ENCODE measurements around the gene UGT1A6. TPM values are rescaled to one million over a fixed set of nuclear protein-coding genes. Genes with fewer than 3 reads are reported as not detected.

Gene UGT1A6
- total and polyA plus RNA-seq, 3 experiments from 2014 or later, result not detected

- Mint-ChIP-seq H3K27me3 (peaks cover 14 to 48% of the 10 kb centered on the region in 2 donors), H3K4me3 (no peak overlapping the region), H3K27ac (no peak overlapping the region), H3K4me1 (peaks cover 0 to 16% (median 0%) of the 10 kb centered on the region in 3 donors), H3K9me3 (no peaks in the 10 kb centered on the region), H3K36me3 (no peaks in the 10 kb centered on the region)
- DNase-seq, result no peak
- Histone ChIP-seq H3K4me1 (ENCODE audit: insufficient read depth, low read length) (no peaks in the 10 kb centered on the region), H3K9me3 (ENCODE audit: low read length) (no peaks in the 10 kb centered on the region), H3K27ac (ENCODE audit: low read depth, low read length) (no peak overlapping the region), H3K4me3 (ENCODE audit: low read length) (no peak overlapping the region), H3K36me3 (ENCODE audit: insufficient read depth, low read length) (no peaks in the 10 kb centered on the region), H3K27me3 (ENCODE audit: insufficient read depth, low read length, poor library complexity, severe bottlenecking) (no peaks in the 10 kb centered on the region)
- CTCF ChIA-PET, result no interaction called here
- POLR2A ChIA-PET, result no interaction called here
Measured at GRCh38 chr2:233658610-233659009, 34.1 kb upstream of the UGT1A6 start.

DNA sequence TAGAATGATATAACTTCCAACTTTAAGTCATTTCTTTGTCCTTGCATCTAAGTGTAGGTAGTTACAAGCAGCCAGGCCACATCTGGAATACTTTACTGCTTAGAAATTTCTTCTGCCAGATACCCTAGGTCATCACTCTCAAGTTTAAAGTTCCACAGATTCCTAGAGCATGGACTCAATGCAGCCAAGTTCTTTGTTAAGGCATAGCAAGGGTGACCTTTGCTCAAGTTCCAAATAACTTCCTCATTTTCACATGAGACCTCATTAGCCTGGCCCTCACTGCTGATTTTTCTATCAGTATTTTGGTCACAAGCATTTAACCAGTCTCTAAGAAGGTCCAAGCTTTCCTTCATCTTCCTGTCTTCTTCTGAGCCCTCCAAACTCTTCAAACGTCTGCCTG, 28.8 kb upstream of the UGT1A6 start:
- POLR2A ChIA-PET, result no interaction called here
- no peak overlapping the region for H3K27ac ChIP-seq (ENCODE audit: low read depth, low read length)
- H3K36me3 Mint-ChIP-seq, result no peaks in the 10 kb centered on the region
- no peak overlapping the region for H3K4me3 Mint-ChIP-seq
- H3K9me3 ChIP-seq (ENCODE audit: low read length), result no peaks in the 10 kb centered on the region
- DNase-seq, result no peak
- H3K4me1 ChIP-seq (ENCODE audit: insufficient read depth, low read length), result no peaks in the 10 kb centered on the region
- H3K27ac Mint-ChIP-seq, result no peak overlapping the region
- H3K27me3 ChIP-seq (ENCODE audit: insufficient read depth, low read length, poor library complexity, severe bottlenecking), result no peaks in the 10 kb centered on the region
- H3K36me3 ChIP-seq (ENCODE audit: insufficient read depth, low read length), result no peaks in the 10 kb centered on the region
- peaks cover 0 to 16% (median 4%) of the 10 kb centered on the region in 5 donors for H3K9me3 Mint-ChIP-seq
- H3K4me1 Mint-ChIP-seq, result no peaks in the 10 kb centered on the region
- CTCF ChIA-PET, result no interaction called here
- peaks cover 20 to 62% of the 10 kb centered on the region in 2 donors for H3K27me3 Mint-ChIP-seq
- no peak overlapping the region for H3K4me3 ChIP-seq (ENCODE audit: low read length)

GRCh38 chr2:233668605-233669260, 24.0 kb upstream of the UGT1A6 start:
- no peaks in the 10 kb centered on the region for H3K4me1 ChIP-seq (ENCODE audit: insufficient read depth, low read length)
- H3K27ac ChIP-seq (ENCODE audit: low read depth, low read length), result no peak overlapping the region
- H3K36me3 ChIP-seq (ENCODE audit: insufficient read depth, low read length), result no peaks in the 10 kb centered on the region
- H3K27me3 ChIP-seq (ENCODE audit: insufficient read depth, low read length, poor library complexity, severe bottlenecking), result no peaks in the 10 kb centered on the region
- Mint-ChIP-seq H3K36me3 (no peaks in the 10 kb centered on the region), H3K4me3 (no peak overlapping the region), H3K27me3 (peaks cover 10 to 49% of the 10 kb centered on the region in 2 donors), H3K27ac (no peak overlapping the region), H3K4me1 (no peaks in the 10 kb centered on the region), H3K9me3 (peaks cover 0 to 17% (median 4%) of the 10 kb centered on the region in 5 donors)
- POLR2A ChIA-PET, result no interaction called here
- CTCF ChIA-PET, result no interaction called here
- no peaks in the 10 kb centered on the region for H3K9me3 ChIP-seq (ENCODE audit: low read length)
- H3K4me3 ChIP-seq (ENCODE audit: low read length), result no peak overlapping the region
- DNase-seq, result no peak

GRCh38 chr2:233671290-233672161, 21.2 kb upstream of the UGT1A6 start, which contains the start of gene UGT1A9:
Gene UGT1A9 (plus strand): TSS chr2:233671898. CDS start chr2:233671935, 37 bp downstream.
- Mint-ChIP-seq H3K27ac (no peak within 1 kb of the TSS), H3K4me3 (no peak within 1 kb of the TSS), H3K4me1 (no peaks in the 10 kb centered on the region), H3K9me3 (peaks cover 0 to 10% (median 2%) of the 10 kb centered on the region in 5 donors), H3K36me3 (no peaks in the 10 kb centered on the region), H3K27me3 (peaks cover 9 to 37% of the 10 kb centered on the region in 2 donors)
- no peaks in the 10 kb centered on the region for H3K9me3 ChIP-seq (ENCODE audit: low read length)
- peaks cover under 1% of the 10 kb centered on the region for H3K27me3 ChIP-seq (ENCODE audit: insufficient read depth, low read length, poor library complexity, severe bottlenecking)
- no peaks in the 10 kb centered on the region for H3K4me1 ChIP-seq (ENCODE audit: insufficient read depth, low read length)
- POLR2A ChIA-PET, result interaction anchor here (0.8 kb wide), 1 partner anchor 638 kb away, joined by 3 read pairs; no protein-coding TSS in a partner anchor
- H3K36me3 ChIP-seq (ENCODE audit: insufficient read depth, low read length), result no peaks in the 10 kb centered on the region
- H3K4me3 ChIP-seq (ENCODE audit: low read length), result no peak within 1 kb of the TSS
- H3K27ac ChIP-seq (ENCODE audit: low read depth, low read length), result no peak within 1 kb of the TSS
- no peak for DNase-seq
- CTCF ChIA-PET, result no interaction called here

GRCh38 chr2:233672886-233673285, 19.8 kb upstream of the UGT1A6 start:
- CTCF ChIA-PET, result no interaction called here
- no peaks in the 10 kb centered on the region for H3K36me3 Mint-ChIP-seq

GRCh38 chr2:233673896-233674295, 18.8 kb upstream of the UGT1A6 start:
- Histone ChIP-seq H3K36me3 (ENCODE audit: insufficient read depth, low read length) (no peaks in the 10 kb centered on the region), H3K9me3 (ENCODE audit: low read length) (no peaks in the 10 kb centered on the region), H3K27ac (ENCODE audit: low read depth, low read length) (no peak overlapping the region), H3K4me3 (ENCODE audit: low read length) (no peak overlapping the region), H3K4me1 (ENCODE audit: insufficient read depth, low read length) (no peaks in the 10 kb centered on the region), H3K27me3 (ENCODE audit: insufficient read depth, low read length, poor library complexity, severe bottlenecking) (peaks cover 4% of the 10 kb centered on the region)
- Mint-ChIP-seq H3K4me3 (no peak overlapping the region), H3K9me3 (peaks cover 0 to under 1% (median 0%) of the 10 kb centered on the region in 5 donors), H3K4me1 (no peaks in the 10 kb centered on the region), H3K27me3 (peaks cover 8 to 51% of the 10 kb centered on the region in 2 donors), H3K27ac (no peak overlapping the region), H3K36me3 (no peaks in the 10 kb centered on the region)
- ChIA-PET CTCF (no interaction called here), POLR2A (no interaction called here)
- DNase-seq, result no peak

More at GRCh38 chr2:233672886-233673285, 19.8 kb upstream of the UGT1A6 start:
- H3K27me3 ChIP-seq (ENCODE audit: insufficient read depth, low read length, poor library complexity, severe bottlenecking), result peaks cover 4% of the 10 kb centered on the region
- H3K27ac Mint-ChIP-seq, result no peak overlapping the region
- H3K9me3 ChIP-seq (ENCODE audit: low read length), result no peaks in the 10 kb centered on the region
- no peak overlapping the region for H3K4me3 Mint-ChIP-seq
- peaks cover 7 to 50% of the 10 kb centered on the region in 2 donors for H3K27me3 Mint-ChIP-seq
- no peak overlapping the region for H3K27ac ChIP-seq (ENCODE audit: low read depth, low read length)
- H3K4me1 ChIP-seq (ENCODE audit: insufficient read depth, low read length), result no peaks in the 10 kb centered on the region
- H3K36me3 ChIP-seq (ENCODE audit: insufficient read depth, low read length), result no peaks in the 10 kb centered on the region
- POLR2A ChIA-PET, result no interaction called here
- DNase-seq, result no peak
- no peak overlapping the region for H3K4me3 ChIP-seq (ENCODE audit: low read length)
- H3K9me3 Mint-ChIP-seq, result peaks cover 0 to 9% (median 2%) of the 10 kb centered on the region in 5 donors
- H3K4me1 Mint-ChIP-seq, result no peaks in the 10 kb centered on the region

DNA sequence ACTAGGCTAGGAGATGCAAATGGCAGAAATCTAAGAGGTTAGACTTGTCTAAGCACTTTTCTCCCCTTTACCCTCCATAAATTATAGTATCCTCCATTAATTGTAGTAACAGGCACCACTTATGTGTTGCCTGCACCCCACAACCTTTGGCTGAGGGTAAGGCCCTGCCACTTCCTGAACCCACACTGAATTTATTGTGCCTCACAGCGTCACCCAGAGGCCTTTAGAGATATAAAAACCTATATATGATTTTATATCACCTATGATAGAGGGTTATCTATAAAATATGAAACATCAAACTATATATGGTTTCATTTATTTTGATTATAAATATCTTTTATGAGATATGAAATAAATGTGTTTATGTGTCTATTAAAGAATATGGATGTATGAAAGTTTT, 18.4 kb upstream of the UGT1A6 start:
- POLR2A ChIA-PET, result no interaction called here
- Histone ChIP-seq H3K27ac (ENCODE audit: low read depth, low read length) (no peak overlapping the region), H3K4me3 (ENCODE audit: low read length) (no peak overlapping the region), H3K4me1 (ENCODE audit: insufficient read depth, low read length) (no peaks in the 10 kb centered on the region), H3K9me3 (ENCODE audit: low read length) (no peaks in the 10 kb centered on the region), H3K27me3 (ENCODE audit: insufficient read depth, low read length, poor library complexity, severe bottlenecking) (peaks cover 4% of the 10 kb centered on the region), H3K36me3 (ENCODE audit: insufficient read depth, low read length) (no peaks in the 10 kb centered on the region)
- Mint-ChIP-seq H3K36me3 (no peaks in the 10 kb centered on the region), H3K4me1 (no peaks in the 10 kb centered on the region), H3K4me3 (no peak overlapping the region), H3K9me3 (no peaks in the 10 kb centered on the region), H3K27me3 (peaks cover 8 to 55% of the 10 kb centered on the region in 2 donors), H3K27ac (no peak overlapping the region)
- no peak for DNase-seq
- CTCF ChIA-PET, result no interaction called here

GRCh38 chr2:233674995-233675394, 17.7 kb upstream of the UGT1A6 start:
- DNase-seq, result no peak
- peaks cover 4% of the 10 kb centered on the region for H3K27me3 ChIP-seq (ENCODE audit: insufficient read depth, low read length, poor library complexity, severe bottlenecking)
- POLR2A ChIA-PET, result no interaction called here
- H3K4me3 ChIP-seq (ENCODE audit: low read length), result no peak overlapping the region
- H3K36me3 ChIP-seq (ENCODE audit: insufficient read depth, low read length), result no peaks in the 10 kb centered on the region
- Mint-ChIP-seq H3K4me1 (no peaks in the 10 kb centered on the region), H3K4me3 (no peak overlapping the region), H3K9me3 (no peaks in the 10 kb centered on the region), H3K27me3 (peaks cover 7 to 59% of the 10 kb centered on the region in 2 donors), H3K36me3 (no peaks in the 10 kb centered on the region), H3K27ac (no peak overlapping the region)
- no peaks in the 10 kb centered on the region for H3K9me3 ChIP-seq (ENCODE audit: low read length)
- CTCF ChIA-PET, result no interaction called here
- no peak overlapping the region for H3K27ac ChIP-seq (ENCODE audit: low read depth, low read length)
- no peaks in the 10 kb centered on the region for H3K4me1 ChIP-seq (ENCODE audit: insufficient read depth, low read length)
